GM21515 (cell line): Measurements from ENCODE around the gene NFIX.

Experiments used
- ATAC-seq: cut with Tn5 transposase; IDR thresholded peaks from one replicate; pipeline ENCODE4 v1.9.1; 2021; ENCODE audit not compliant: unreplicated experiment

Gene NFIX

GRCh38 chr19:12987190-12987589 lies 8.1 kb upstream of the NFIX start:
- no peak for ATAC-seq

- no peak for ATAC-seq
Measured at GRCh38 chr19:12987781-12988180, 7.5 kb upstream of the NFIX start.

- ATAC-seq = no peak
Measured at GRCh38 chr19:12990431-12990830, 4.8 kb upstream of the NFIX start.

GRCh38 chr19:12990853-12991252 lies 4.4 kb upstream of the NFIX start:
- ATAC-seq = no peak

GRCh38 chr19:12991296-12991695 lies 4.0 kb upstream of the NFIX start:
- ATAC-seq = no peak

GRCh38 chr19:12992729-12993128 lies 2.5 kb upstream of the NFIX start:
- no peak for ATAC-seq

- no peak for ATAC-seq
Measured at GRCh38 chr19:12993562-12993961, 1.7 kb upstream of the NFIX start.

GRCh38 chr19:12995596-12996405 lies 526 bp downstream of the NFIX start:
- no peak for ATAC-seq

- ATAC-seq = no peak
Measured at GRCh38 chr19:12996406-12997094, 1.3 kb downstream of the NFIX start.

- no peak for ATAC-seq
Measured at GRCh38 chr19:12997179-12997966, 2.1 kb downstream of the NFIX start.

GRCh38 chr19:12997967-12998940 lies 3.0 kb downstream of the NFIX start:
- no peak for ATAC-seq

GRCh38 chr19:13001166-13001501 lies 5.9 kb downstream of the NFIX start:
- ATAC-seq = no peak

GRCh38 chr19:13001502-13002165 lies 6.4 kb downstream of the NFIX start:
- no peak for ATAC-seq

- no peak for ATAC-seq
Measured at GRCh38 chr19:13002166-13002898, 7.1 kb downstream of the NFIX start.

- ATAC-seq = no peak
Measured at GRCh38 chr19:13003081-13003480, 7.8 kb downstream of the NFIX start.

- no peak for ATAC-seq
Measured at GRCh38 chr19:13004273-13004672, 9.0 kb downstream of the NFIX start.

- no peak for ATAC-seq
Measured at GRCh38 chr19:13005253-13005652, 10.0 kb downstream of the NFIX start.

GRCh38 chr19:13005861-13006370 lies 10.6 kb downstream of the NFIX start:
- ATAC-seq = no peak
